K562 (cell line): ENCODE measurements around the gene RNF152. TPM values are rescaled to one million over a fixed set of nuclear protein-coding genes. Genes with fewer than 3 reads are reported as not detected.

ENCODE experiments used
- ATAC-seq: fragments of 200-7000 bp; cut with Tn5 transposase; 3 replicates; pipeline ENCODE4 v1.9.1; 2020; ENCODE audit warnings: moderate library complexity
- BruUV-seq: library from RNA; stranded (reverse); fragments of 400-500 nt; replicated peaks from 2 replicates; lab custom pipeline; 2021; lab: Mats Ljungman, UMichigan
- CTCF ChIA-PET: fragments of 300-600 bp; formaldehyde crosslinking; extraction: SDS; loops from one replicate; lab custom pipeline; 2021; ENCODE audit warnings: low intra/inter-chr PET ratio; lab: Yijun Ruan, JAX
- POLR2A ChIA-PET: fragments of 300-600, 350-650 bp; sonication (Branson Sonifier 250); formaldehyde crosslinking; extraction: SDS; loops from one replicate; lab custom pipeline; 2021; ENCODE audit warnings: antibody characterized with exemption, inconsistent platforms; lab: Yijun Ruan, JAX
- DNase-seq, 4 experiments: peaks; one replicate each; pipeline versions ENCODE4 v3.0.0 to v3.0.0-alpha.2; 2011 to 2018; ENCODE audit warnings: low spot score in 3 of 4, mixed read lengths in 3 of 4; ENCODE audit errors: extremely low read depth in 1 of 4
- FAIRE-seq: peaks from 2 replicates; lab custom pipeline; 2011; peaks lifted over from hg19 to GRCh38; lab: Jason Lieb, UNC
- H2AFZ ChIP-seq: 2 replicates; pipeline ENCODE4 v1.6.0; 2011; ENCODE audit warnings: low read depth, low read length, control low read depth, inconsistent platforms
- H3K27ac ChIP-seq: fragments of 200-600 bp; 3 replicates; pipeline ENCODE4 v1.8.0; 2011; ENCODE audit warnings: low read depth, mild to moderate bottlenecking, control low read depth, inconsistent platforms, low read length, moderate library complexity, mixed read lengths; ENCODE audit errors: extremely low read depth
- H3K27me3 ChIP-seq, 2 experiments: fragments of 300-600 bp in 1 of 2; 2 replicates in 1 of 2; 3 replicates in 1 of 2; pipeline versions ENCODE4 v1.6.0 to v1.8.0; 2011; ENCODE audit warnings: inconsistent platforms in 2 of 2, low read length in 2 of 2, mild to moderate bottlenecking in 1 of 2, mixed read lengths in 1 of 2, moderate library complexity in 1 of 2; ENCODE audit not compliant: control insufficient read depth in 2 of 2, insufficient read depth in 2 of 2
- H3K36me3 ChIP-seq: fragments of 300-600 bp; 3 replicates; pipeline ENCODE4 v1.8.0; 2011; ENCODE audit warnings: mild to moderate bottlenecking, low read length, inconsistent platforms; ENCODE audit not compliant: control insufficient read depth, insufficient read depth
- H3K4me1 ChIP-seq, 2 experiments: fragments of 200-600 bp in 1 of 2; replicated peaks in 1 of 2; 2 replicates in 1 of 2; 3 replicates in 1 of 2; pipeline versions ENCODE4 v1.5.1 to v1.8.0; 2011; ENCODE audit warnings: inconsistent platforms in 2 of 2, low read length in 2 of 2, mild to moderate bottlenecking in 1 of 2, mixed read lengths in 1 of 2, moderate library complexity in 1 of 2; ENCODE audit not compliant: control insufficient read depth in 2 of 2, insufficient read depth in 2 of 2
- H3K4me2 ChIP-seq: 2 replicates; pipeline ENCODE4 v1.6.1; 2011; ENCODE audit warnings: low read length, control low read depth, inconsistent platforms, mixed read lengths; ENCODE audit not compliant: insufficient read depth
- H3K4me3 ChIP-seq: fragments of 200-600 bp; sonication (generic), shearing (Covaris generic); 2 replicates; pipeline ENCODE4 v1.5.1; 2016; ENCODE audit warnings: control low read depth, inconsistent platforms
- H3K79me2 ChIP-seq: fragments of 200-600 bp; 3 replicates; pipeline ENCODE4 v1.8.0; 2011; ENCODE audit warnings: low read length, inconsistent platforms; ENCODE audit not compliant: control insufficient read depth, insufficient read depth
- H3K9ac ChIP-seq, 2 experiments: 2 replicates each; pipeline versions ENCODE4 v1.6.0 to v1.6.1; 2011; ENCODE audit warnings: low read depth in 2 of 2, low read length in 2 of 2, control low read depth in 1 of 2, inconsistent platforms in 1 of 2, mild to moderate bottlenecking in 1 of 2, mixed read lengths in 1 of 2; ENCODE audit not compliant: insufficient read depth in 1 of 2
- H3K9me1 ChIP-seq: one replicate; pipeline ENCODE4 v1.6.0; 2011; ENCODE audit warnings: inconsistent platforms, mild to moderate bottlenecking, low read length, moderate library complexity; ENCODE audit not compliant: control insufficient read depth, insufficient read depth
- H3K9me3 ChIP-seq: replicated peaks from 2 replicates; pipeline ENCODE4 v1.5.1; 2011; ENCODE audit warnings: low read depth, low read length, inconsistent platforms; ENCODE audit not compliant: control insufficient read depth, insufficient read depth
- H4K20me1 ChIP-seq: replicated peaks from 2 replicates; pipeline ENCODE4 v1.6.1; 2011; ENCODE audit warnings: low read length, inconsistent platforms, mixed read lengths; ENCODE audit not compliant: control insufficient read depth, insufficient read depth
- ATF7 ChIP-seq: fragments of 450-650 bp; IDR thresholded peaks from 2 replicates; pipeline ENCODE4 v1.7.1; 2014; ENCODE audit warnings: mild to moderate bottlenecking, moderate library complexity
- BRD4 ChIP-seq: fragments of 200-600 bp; sonication (generic); IDR thresholded peaks from 2 replicates; pipeline ENCODE4 v1.6.1; 2017; ENCODE audit warnings: inconsistent platforms
- FOXJ2 ChIP-seq: fragments of 200-800 bp; sonication (Bioruptor generic); IDR thresholded peaks from 2 replicates; pipeline ENCODE4 v1.6.1; 2016; ENCODE audit warnings: missing genetic modification characterization, missing compliant biosample characterization
- GATA2 ChIP-seq: sonication (generic); formaldehyde crosslinking; IDR thresholded peaks from 2 replicates; pipeline ENCODE4 v1.4.0; 2020; ENCODE audit warnings: mild to moderate bottlenecking, missing genetic modification reagents
- KLF10 ChIP-seq: fragments of 250-450 bp; sonication (Bioruptor Pico); IDR thresholded peaks from 2 replicates; pipeline ENCODE4 v1.6.1; 2021; ENCODE audit warnings: matching md5 sums
- SIX5 ChIP-seq, 2 experiments: IDR thresholded peaks; 2 replicates each; pipeline ENCODE4 v1.6.1; 2011; ENCODE audit warnings: low read length in 2 of 2, borderline replicate concordance in 1 of 2, low read depth in 1 of 2, mild to moderate bottlenecking in 1 of 2, moderate library complexity in 1 of 2; ENCODE audit not compliant: insufficient read depth in 1 of 2
- SNIP1 ChIP-seq: fragments of 450-650 bp; IDR thresholded peaks from 2 replicates; pipeline ENCODE4 v1.7.1; 2017; ENCODE audit warnings: low read depth, mild to moderate bottlenecking
- TAL1 ChIP-seq: fragments of 450-650 bp; IDR thresholded peaks from 2 replicates; pipeline ENCODE4 v1.6.1; 2016; ENCODE audit warnings: mild to moderate bottlenecking
- TEAD2 ChIP-seq: fragments of 450-650 bp; IDR thresholded peaks from 2 replicates; pipeline ENCODE4 v1.6.1; 2016; ENCODE audit warnings: missing genetic modification characterization, control low read depth, missing compliant biosample characterization
- ZNF133 ChIP-seq: fragments of 250-450 bp; sonication (Bioruptor Pico); IDR thresholded peaks from 2 replicates; pipeline ENCODE4 v1.4.0; 2020; ENCODE audit warnings: mild to moderate bottlenecking
- ZNF830 ChIP-seq: fragments of 250-450 bp; sonication (Bioruptor Pico); IDR thresholded peaks from 2 replicates; pipeline ENCODE4 v1.5.0; 2021; ENCODE audit warnings: mild to moderate bottlenecking
- WGBS: fragments of 100-300 bp; shearing (Covaris generic); methylation state at CpG from one replicate; pipeline ENCODE4 v1.1.6; 2016; ENCODE audit warnings: low coverage, mixed read lengths; ENCODE audit not compliant: insufficient coverage; ENCODE audit errors: missing lambda C conversion rate; 5-methylcytosine and 5-hydroxymethylcytosine counted together
- in situ Hi-C: fragments of 300-500 bp; cut with MboI; formaldehyde crosslinking; loops from 4 replicates; pipeline ENCODE4 v1.15.0; 2018; ENCODE audit warnings: inconsistent platforms, mixed read lengths
- intact Hi-C: fragments of 100-400 bp; cut with micrococcal nuclease; formaldehyde crosslinking; loops from 2 replicates; pipeline ENCODE4 v1.14.2; 2022
- polyA plus RNA-seq, 8 experiments: library from polyadenylated mRNA; depleted of rRNA in 4 of 8; stranded (reverse) in 5 of 8; unstranded in 3 of 8; fragments of >200 nt; fragmentation: Nextera tagmentation in 2 of 8; fragmentation: Illumina TruSeq in 1 of 8; extraction: Ambion mirVana in 2 of 8; extraction: Trizol in 1 of 8; gene quantifications; 2 replicates each; pipeline versions ENCODE4 v1.2.1 to v1.2.3, GENCODE V29; 2011 to 2014; ENCODE audit warnings: inconsistent platforms in 1 of 8, missing spikeins in 1 of 8
- total RNA-seq, 7 experiments: library from RNA; depleted of rRNA in 6 of 7; stranded (reverse); fragments of >200 nt in 6 of 7; fragmentation: Illumina TruSeq in 2 of 7; extraction: Trizol in 2 of 7; gene quantifications; 2 replicates each; pipeline versions ENCODE4 v1.2.1 to v1.2.3, GENCODE V29; 2011 to 2021; ENCODE audit warnings: low replicate concordance in 1 of 7
- TF ChIP-seq, protein P1 (sequence below): fragments of 450-650 bp; IDR thresholded peaks from 2 replicates; pipeline ENCODE4 v1.6.1; 2016; ENCODE audit warnings: borderline replicate concordance
- TF ChIP-seq, protein P2 (sequence below): sonication (generic); formaldehyde crosslinking; IDR thresholded peaks from 2 replicates; pipeline ENCODE4 v1.9.0; 2022; ENCODE audit warnings: mild to moderate bottlenecking, missing genetic modification reagents
- TF ChIP-seq, protein P3 (sequence below): fragments of 200-400 bp; formaldehyde crosslinking; IDR thresholded peaks from 2 replicates; pipeline ENCODE4 v1.6.1; 2017; ENCODE audit warnings: mild to moderate bottlenecking, low read depth, low read length, moderate library complexity

Gene RNF152
- total and polyA plus RNA-seq, 9 of the 15 experiments (the other 6 are each of a cell fraction or from before 2014, with no cell fraction given): 0.04 to 0.05 TPM; not detected in 7

DNA sequence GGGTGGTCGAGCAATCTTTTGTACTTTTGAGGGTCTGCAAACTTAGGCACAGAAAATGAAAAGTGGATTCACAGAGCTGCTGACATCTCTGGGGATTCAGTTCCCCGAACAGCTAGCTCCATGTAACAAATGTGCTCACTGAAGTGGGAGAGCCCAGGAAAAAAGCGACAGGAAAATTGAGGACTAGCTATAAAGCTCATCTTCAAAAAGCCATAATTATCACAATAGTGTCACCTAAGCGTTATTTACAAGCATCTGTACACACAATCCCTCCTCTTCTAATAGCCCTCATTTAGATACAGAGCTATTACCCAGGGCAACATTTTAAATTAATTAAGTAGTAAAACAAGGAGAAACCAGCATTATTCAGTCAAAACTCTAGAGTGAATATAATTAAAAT is 36.1 kb downstream of the RNF152 start (continued):
- TF ChIP-seq BRD4 (no peak), TAL1 (no peak), GATA2 (CRISPR knock-in tag) (no peak), ZNF830 (no peak)

DNA sequence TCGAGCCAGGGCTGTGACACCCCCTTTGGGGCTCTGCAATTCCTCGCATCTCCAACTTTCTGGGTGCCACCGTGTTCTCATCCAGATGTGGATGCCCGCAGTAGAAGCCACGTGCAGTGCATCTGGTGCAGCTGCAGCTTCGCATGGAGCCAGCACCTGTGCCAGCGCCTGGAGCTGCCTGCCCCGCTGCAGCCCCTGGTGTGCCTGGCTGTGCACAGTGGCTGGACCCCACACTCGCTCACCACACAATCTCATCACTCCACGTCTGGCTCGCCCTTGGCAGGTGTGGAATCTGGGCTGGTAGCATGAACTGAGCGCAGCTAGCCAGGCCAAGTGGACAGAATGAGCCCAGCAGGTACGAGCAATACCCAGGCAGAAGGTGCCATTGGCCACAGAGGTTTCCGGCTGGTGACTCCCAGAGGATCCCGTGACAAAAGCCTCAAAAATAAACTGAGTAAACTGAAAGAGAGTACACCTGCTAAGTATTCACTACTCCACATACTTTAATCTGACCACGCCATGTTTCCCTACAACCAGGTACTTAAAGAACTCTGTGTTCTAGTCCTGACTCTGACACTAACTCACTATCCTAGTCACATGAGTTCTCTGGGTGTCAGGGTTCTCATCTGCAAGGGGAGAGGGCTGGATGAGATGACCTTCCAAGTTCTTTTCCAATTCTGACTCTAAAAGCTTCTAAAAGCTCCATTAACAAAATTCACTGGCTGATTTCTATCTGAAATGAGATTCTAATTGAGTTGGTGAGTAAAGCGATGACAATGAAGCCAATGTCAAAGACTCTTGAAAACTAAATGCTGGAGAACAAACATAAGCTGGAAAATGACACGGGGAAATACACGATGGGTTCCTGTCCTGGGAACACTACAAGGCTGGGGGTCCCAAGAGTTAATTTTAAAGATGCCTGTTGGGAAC is 37.1 kb downstream of the RNF152 start:
- intact Hi-C loops (no loop called here), in situ Hi-C loops (no loop called here)
- no peaks in the 10 kb centered on the region for H3K79me2 ChIP-seq
- no peak overlapping the region for H2AFZ ChIP-seq
- no peak overlapping the region for H3K4me2 ChIP-seq
- POLR2A ChIA-PET: interaction anchor here (1.0 kb wide), 1 partner anchor 11 kb away, joined by 4 read pairs; no protein-coding TSS in a partner anchor
- 0% methylated on average over 13 of the region's 19 CpGs for WGBS
- H3K27me3 ChIP-seq: 0 out of 5 replicates have a peak, but pooled peaks cover 0 to 7% of the 10 kb centered on the region in 2 experiments
- H3K4me3 ChIP-seq: no peak overlapping the region
- BruUV-seq: no TSS peak
- H3K9me1 ChIP-seq: no peaks in the 10 kb centered on the region
- no peaks in the 10 kb centered on the region for H3K36me3 ChIP-seq
- DNase-seq (no peak), ATAC-seq (no peak), FAIRE-seq (no peak)
- no peaks in the 10 kb centered on the region for H4K20me1 ChIP-seq
- no peak overlapping the region for H3K27ac ChIP-seq
- no peaks in the 10 kb centered on the region for H3K4me1 ChIP-seq
- no peak overlapping the region for H3K9ac ChIP-seq
- H3K9me3 ChIP-seq: no peaks in the 10 kb centered on the region
- CTCF ChIA-PET: no interaction called here
- TF ChIP-seq ATF7 (no peak), ZNF830 (no peak), ZNF133 (CRISPR knock-in tag) (no peak), SNIP1 (no peak), KLF10 (CRISPR knock-in tag) (no peak), SIX5 (IDR thresholded peaks at IDR 0.05; ENCODE audit: borderline replicate concordance in 1 of 2, insufficient read depth in 1 of 2, low read depth in 1 of 2, low read length in 2 of 2) (no peak), TEAD2 (tag) (no peak), FOXJ2 (no peak)
- TF ChIP-seq, protein P1, sequence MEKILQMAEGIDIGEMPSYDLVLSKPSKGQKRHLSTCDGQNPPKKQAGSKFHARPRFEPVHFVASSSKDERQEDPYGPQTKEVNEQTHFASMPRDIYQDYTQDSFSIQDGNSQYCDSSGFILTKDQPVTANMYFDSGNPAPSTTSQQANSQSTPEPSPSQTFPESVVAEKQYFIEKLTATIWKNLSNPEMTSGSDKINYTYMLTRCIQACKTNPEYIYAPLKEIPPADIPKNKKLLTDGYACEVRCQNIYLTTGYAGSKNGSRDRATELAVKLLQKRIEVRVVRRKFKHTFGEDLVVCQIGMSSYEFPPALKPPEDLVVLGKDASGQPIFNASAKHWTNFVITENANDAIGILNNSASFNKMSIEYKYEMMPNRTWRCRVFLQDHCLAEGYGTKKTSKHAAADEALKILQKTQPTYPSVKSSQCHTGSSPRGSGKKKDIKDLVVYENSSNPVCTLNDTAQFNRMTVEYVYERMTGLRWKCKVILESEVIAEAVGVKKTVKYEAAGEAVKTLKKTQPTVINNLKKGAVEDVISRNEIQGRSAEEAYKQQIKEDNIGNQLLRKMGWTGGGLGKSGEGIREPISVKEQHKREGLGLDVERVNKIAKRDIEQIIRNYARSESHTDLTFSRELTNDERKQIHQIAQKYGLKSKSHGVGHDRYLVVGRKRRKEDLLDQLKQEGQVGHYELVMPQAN: no peak
- TF ChIP-seq, protein P2, sequence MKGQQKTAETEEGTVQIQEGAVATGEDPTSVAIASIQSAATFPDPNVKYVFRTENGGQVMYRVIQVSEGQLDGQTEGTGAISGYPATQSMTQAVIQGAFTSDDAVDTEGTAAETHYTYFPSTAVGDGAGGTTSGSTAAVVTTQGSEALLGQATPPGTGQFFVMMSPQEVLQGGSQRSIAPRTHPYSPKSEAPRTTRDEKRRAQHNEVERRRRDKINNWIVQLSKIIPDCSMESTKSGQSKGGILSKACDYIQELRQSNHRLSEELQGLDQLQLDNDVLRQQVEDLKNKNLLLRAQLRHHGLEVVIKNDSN (CRISPR knock-in tag): no peak
- TF ChIP-seq, protein P3, sequence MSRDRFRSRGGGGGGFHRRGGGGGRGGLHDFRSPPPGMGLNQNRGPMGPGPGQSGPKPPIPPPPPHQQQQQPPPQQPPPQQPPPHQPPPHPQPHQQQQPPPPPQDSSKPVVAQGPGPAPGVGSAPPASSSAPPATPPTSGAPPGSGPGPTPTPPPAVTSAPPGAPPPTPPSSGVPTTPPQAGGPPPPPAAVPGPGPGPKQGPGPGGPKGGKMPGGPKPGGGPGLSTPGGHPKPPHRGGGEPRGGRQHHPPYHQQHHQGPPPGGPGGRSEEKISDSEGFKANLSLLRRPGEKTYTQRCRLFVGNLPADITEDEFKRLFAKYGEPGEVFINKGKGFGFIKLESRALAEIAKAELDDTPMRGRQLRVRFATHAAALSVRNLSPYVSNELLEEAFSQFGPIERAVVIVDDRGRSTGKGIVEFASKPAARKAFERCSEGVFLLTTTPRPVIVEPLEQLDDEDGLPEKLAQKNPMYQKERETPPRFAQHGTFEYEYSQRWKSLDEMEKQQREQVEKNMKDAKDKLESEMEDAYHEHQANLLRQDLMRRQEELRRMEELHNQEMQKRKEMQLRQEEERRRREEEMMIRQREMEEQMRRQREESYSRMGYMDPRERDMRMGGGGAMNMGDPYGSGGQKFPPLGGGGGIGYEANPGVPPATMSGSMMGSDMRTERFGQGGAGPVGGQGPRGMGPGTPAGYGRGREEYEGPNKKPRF: no peak
